Skeletal muscle cell (primary cell): ENCODE results near the gene ANKRD13C.
"Not testable (repeated sequence)": the region's sequence is repeated elsewhere in the genome, so short reads cannot be mapped to it uniquely, and the experiment has no call there.

ENCODE experiments used
- DNase-seq: peaks from one replicate; pipeline ENCODE4 v3.0.0-alpha.2; 2010; ENCODE audit warnings: low read depth
- H3K4me3 ChIP-seq: 2 replicates; pipeline ENCODE4 v1.5.1; 2011; ENCODE audit warnings: low read depth, mild to moderate bottlenecking, control low read depth, low read length, moderate library complexity

Gene ANKRD13C

GRCh38 chr1:70354332-70355110 is at the start of gene ANKRD13C:
TSS of gene ANKRD13C (minus strand) at chr1:70354722. CDS start at chr1:70354408, 314 bp downstream.
- DNase-seq: peak; percentile 91
- peak within 1 kb of the TSS; percentile 81 for H3K4me3 ChIP-seq

GRCh38 chr1:70403759-70404158 is 49.2 kb upstream of the ANKRD13C start:
- DNase-seq: no peak
- H3K4me3 ChIP-seq: no peak overlapping the region

GRCh38 chr1:70401974-70402373 is 47.5 kb upstream of the ANKRD13C start:
- DNase-seq: no peak
- H3K4me3 ChIP-seq: no peak overlapping the region

GRCh38 chr1:70400335-70400734 is 45.8 kb upstream of the ANKRD13C start:
- no peak overlapping the region for H3K4me3 ChIP-seq
- DNase-seq: no peak

- no peak for DNase-seq
- H3K4me3 ChIP-seq: no peak overlapping the region
Measured at GRCh38 chr1:70397013-70397412, 42.5 kb upstream of the ANKRD13C start.

- DNase-seq: no peak
- H3K4me3 ChIP-seq: no peak overlapping the region
Measured at GRCh38 chr1:70396607-70397006, 42.1 kb upstream of the ANKRD13C start.

GRCh38 chr1:70392626-70393025 is 38.1 kb upstream of the ANKRD13C start:
- H3K4me3 ChIP-seq: no peak overlapping the region
- DNase-seq: no peak

- DNase-seq: no peak
- no peak overlapping the region for H3K4me3 ChIP-seq
Measured at GRCh38 chr1:70387507-70387906, 33.0 kb upstream of the ANKRD13C start.

- DNase-seq: no peak
Measured at GRCh38 chr1:70386121-70386520, 31.6 kb upstream of the ANKRD13C start.

GRCh38 chr1:70385477-70385876 is 31.0 kb upstream of the ANKRD13C start:
- DNase-seq: no peak

More at GRCh38 chr1:70386121-70386520, 31.6 kb upstream of the ANKRD13C start:
- H3K4me3 ChIP-seq: no peak overlapping the region

GRCh38 chr1:70384542-70384941 is 30.0 kb upstream of the ANKRD13C start:
- DNase-seq: no peak
- no peak overlapping the region for H3K4me3 ChIP-seq

More at GRCh38 chr1:70385477-70385876, 31.0 kb upstream of the ANKRD13C start:
- H3K4me3 ChIP-seq: no peak overlapping the region

GRCh38 chr1:70383483-70383882 is 29.0 kb upstream of the ANKRD13C start:
- no peak overlapping the region for H3K4me3 ChIP-seq
- DNase-seq: no peak

- H3K4me3 ChIP-seq: no peak overlapping the region
- DNase-seq: no peak
Measured at GRCh38 chr1:70382682-70383081, 28.2 kb upstream of the ANKRD13C start.

- no peak for DNase-seq
- no peak overlapping the region for H3K4me3 ChIP-seq
Measured at GRCh38 chr1:70376196-70376595, 21.7 kb upstream of the ANKRD13C start.

- not testable (repeated sequence) for DNase-seq, H3K4me3 ChIP-seq
Measured at GRCh38 chr1:70373580-70373979, 19.1 kb upstream of the ANKRD13C start.

GRCh38 chr1:70372426-70372825 is 17.9 kb upstream of the ANKRD13C start:
- H3K4me3 ChIP-seq: no peak overlapping the region
- DNase-seq: no peak

GRCh38 chr1:70371586-70371985 is 17.1 kb upstream of the ANKRD13C start:
- DNase-seq, H3K4me3 ChIP-seq: not testable (repeated sequence)

GRCh38 chr1:70367397-70367796 is 12.9 kb upstream of the ANKRD13C start:
- not testable (repeated sequence) for H3K4me3 ChIP-seq, DNase-seq

- not testable (repeated sequence) for H3K4me3 ChIP-seq, DNase-seq
Measured at GRCh38 chr1:70366997-70367396, 12.5 kb upstream of the ANKRD13C start.

GRCh38 chr1:70366425-70366952 is 12.0 kb upstream of the ANKRD13C start:
- DNase-seq, H3K4me3 ChIP-seq: not testable (repeated sequence)

- H3K4me3 ChIP-seq: no peak overlapping the region
- DNase-seq: no peak
Measured at GRCh38 chr1:70364439-70364838, 9.9 kb upstream of the ANKRD13C start.
